Effector memory CD4-positive, alpha-beta T cell (primary cell): Measurements from ENCODE around the gene LRCH3.

Experiments
- DNase-seq, 3 donors: peaks; one replicate each; pipeline ENCODE4 v3.0.0-alpha.2; 2020
- H3K27ac ChIP-seq: 2 replicates; pipeline ENCODE4 v1.7.0; 2013; ENCODE audit warnings: mild to moderate bottlenecking, low read length, moderate library complexity; ENCODE audit not compliant: insufficient read depth, poor library complexity, severe bottlenecking
- H3K27me3 ChIP-seq: replicated peaks from 2 replicates; pipeline ENCODE4 v1.7.0; 2013; ENCODE audit warnings: mild to moderate bottlenecking, low read length; ENCODE audit not compliant: insufficient read depth, control insufficient read depth, poor library complexity, severe bottlenecking
- H3K36me3 ChIP-seq: 2 replicates; pipeline ENCODE4 v1.7.0; 2013; ENCODE audit warnings: mild to moderate bottlenecking, low read length, moderate library complexity; ENCODE audit not compliant: control insufficient read depth, insufficient read depth
- H3K4me1 ChIP-seq: 2 replicates; pipeline ENCODE4 v1.7.0; 2013; ENCODE audit warnings: low read length, mild to moderate bottlenecking; ENCODE audit not compliant: control insufficient read depth, insufficient read depth, poor library complexity, severe bottlenecking
- H3K4me3 ChIP-seq: 2 replicates; pipeline ENCODE4 v1.7.0; 2013; ENCODE audit warnings: low read length, low read depth, mild to moderate bottlenecking; ENCODE audit not compliant: insufficient read depth, poor library complexity, severe bottlenecking
- H3K9me3 ChIP-seq: 2 replicates; pipeline ENCODE4 v1.7.0; 2013; ENCODE audit warnings: mild to moderate bottlenecking, low read length, moderate library complexity; ENCODE audit not compliant: control insufficient read depth

Gene LRCH3

DNA sequence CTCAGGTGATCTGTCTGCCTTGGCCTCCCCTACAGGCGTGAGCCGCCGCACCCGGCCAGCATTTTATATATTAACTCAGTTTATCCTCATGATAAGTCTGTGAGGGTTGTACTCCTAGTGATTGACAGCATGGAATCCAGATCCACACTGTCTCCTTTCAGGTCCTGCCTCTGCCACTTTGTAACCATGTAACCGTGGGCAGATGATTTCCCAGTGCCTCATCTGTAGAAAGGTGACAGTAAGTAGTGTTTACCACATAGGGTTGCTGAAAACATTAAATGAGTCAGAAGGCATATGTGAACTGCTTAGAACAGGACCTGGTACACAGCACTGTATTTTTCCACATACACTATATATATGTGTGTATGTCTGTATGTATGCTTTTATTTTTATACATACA lies 38.9 kb upstream of the LRCH3 start:
- H3K9me3 ChIP-seq = no peaks in the 10 kb centered on the region
- H3K4me1 ChIP-seq = peaks cover 6% of the 10 kb centered on the region
- no peaks in the 10 kb centered on the region for H3K27me3 ChIP-seq
- H3K36me3 ChIP-seq = peaks cover 4% of the 10 kb centered on the region
- H3K4me3 ChIP-seq = peak overlapping the region; percentile 26
- peak overlapping the region; percentile 21 for H3K27ac ChIP-seq
- no peak for DNase-seq

DNA sequence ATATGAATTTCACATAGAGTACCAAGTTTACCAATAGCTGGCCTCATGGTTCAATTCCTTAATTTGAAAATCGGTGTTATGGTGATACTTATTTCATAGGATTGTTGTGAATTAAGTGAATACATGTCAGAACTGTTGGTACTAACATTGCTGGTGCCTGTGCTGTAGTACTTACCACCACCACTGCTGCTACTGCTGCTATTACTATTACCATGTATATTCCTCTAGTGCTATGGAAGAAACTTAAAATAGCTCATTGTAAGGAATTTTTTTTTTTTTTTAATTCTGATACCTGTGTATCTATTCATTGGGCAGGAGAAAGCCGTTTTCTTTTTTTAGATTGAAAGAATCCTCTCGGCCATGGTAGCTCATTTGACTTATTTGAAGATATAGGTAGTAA lies 37.8 kb upstream of the LRCH3 start:
- no peak for DNase-seq
- Histone ChIP-seq H3K27ac (no peak overlapping the region), H3K9me3 (no peaks in the 10 kb centered on the region), H3K4me3 (no peak overlapping the region), H3K36me3 (peaks cover 6% of the 10 kb centered on the region), H3K27me3 (no peaks in the 10 kb centered on the region), H3K4me1 (peaks cover 6% of the 10 kb centered on the region)

DNA sequence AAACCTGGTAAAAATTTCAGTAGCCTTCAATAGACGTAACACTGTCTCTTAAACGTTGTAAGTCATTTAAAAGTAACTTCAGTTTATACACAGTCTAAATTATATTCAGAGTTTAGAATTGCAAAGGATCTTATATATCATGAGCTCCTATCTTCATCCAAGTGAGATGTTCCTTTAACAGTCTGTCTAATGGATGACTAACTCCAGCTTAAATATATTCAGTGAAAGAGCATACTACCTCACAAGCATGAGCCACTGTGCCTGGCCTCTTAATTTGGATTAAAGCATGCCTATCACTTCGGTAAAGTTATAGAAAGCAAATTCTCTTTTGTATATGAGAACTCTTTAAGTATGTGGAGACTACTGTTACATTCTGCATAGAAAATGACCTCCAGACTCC lies 34.4 kb upstream of the LRCH3 start:
- Histone ChIP-seq H3K27me3 (no peaks in the 10 kb centered on the region), H3K36me3 (peaks cover 18% of the 10 kb centered on the region), H3K27ac (no peak overlapping the region), H3K4me1 (no peaks in the 10 kb centered on the region), H3K4me3 (no peak overlapping the region), H3K9me3 (no peaks in the 10 kb centered on the region)
- no peak for DNase-seq

DNA sequence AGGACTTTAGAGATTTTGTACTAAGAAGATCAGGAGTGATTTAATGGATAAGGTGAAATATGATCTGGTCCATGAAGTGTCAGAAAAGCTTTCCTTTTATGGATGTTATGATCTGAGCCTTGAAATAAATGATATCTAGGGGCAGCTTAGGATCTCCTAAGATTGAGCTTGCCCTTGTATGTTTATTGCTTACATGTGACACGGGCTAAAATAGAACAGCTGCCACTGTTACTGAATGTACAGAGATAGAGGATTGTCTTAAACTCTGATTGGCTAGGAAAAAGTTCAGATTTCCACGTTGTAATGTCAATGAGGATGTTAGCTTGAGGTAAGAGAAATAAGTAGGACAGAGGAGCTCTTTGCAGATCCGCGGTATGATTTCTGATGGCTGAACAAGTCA lies 32.5 kb upstream of the LRCH3 start:
- no peaks in the 10 kb centered on the region for H3K9me3 ChIP-seq

DNA sequence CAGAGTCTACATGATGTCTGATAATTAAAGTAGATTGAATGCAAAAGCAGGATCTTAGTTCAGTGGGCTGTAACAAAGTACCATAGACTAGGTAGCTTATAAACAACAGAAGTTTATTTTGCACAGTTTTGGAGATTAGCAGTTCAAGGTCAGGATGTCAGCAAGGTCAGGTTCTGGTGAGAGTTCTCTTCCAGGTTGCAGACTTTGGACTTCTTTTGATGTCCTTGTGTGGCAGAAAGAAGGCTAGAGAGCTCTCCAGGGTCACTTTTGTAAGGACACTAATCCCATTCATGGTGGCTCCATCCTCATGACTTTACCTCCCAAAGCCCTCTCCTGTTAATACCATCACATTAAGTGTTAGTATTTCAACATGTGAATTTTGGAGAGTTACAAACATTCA lies 29.3 kb upstream of the LRCH3 start:
- Histone ChIP-seq H3K4me1 (no peaks in the 10 kb centered on the region), H3K27me3 (no peaks in the 10 kb centered on the region), H3K4me3 (no peak overlapping the region), H3K27ac (no peak overlapping the region), H3K36me3 (peaks cover 50% of the 10 kb centered on the region), H3K9me3 (no peaks in the 10 kb centered on the region)
- no peak for DNase-seq

More for the DNA sequence above, 32.5 kb upstream of the LRCH3 start:
- peaks cover 25% of the 10 kb centered on the region for H3K36me3 ChIP-seq
- H3K27me3 ChIP-seq = no peaks in the 10 kb centered on the region
- no peaks in the 10 kb centered on the region for H3K4me1 ChIP-seq
- H3K4me3 ChIP-seq = no peak overlapping the region
- no peak overlapping the region for H3K27ac ChIP-seq
- no peak for DNase-seq

DNA sequence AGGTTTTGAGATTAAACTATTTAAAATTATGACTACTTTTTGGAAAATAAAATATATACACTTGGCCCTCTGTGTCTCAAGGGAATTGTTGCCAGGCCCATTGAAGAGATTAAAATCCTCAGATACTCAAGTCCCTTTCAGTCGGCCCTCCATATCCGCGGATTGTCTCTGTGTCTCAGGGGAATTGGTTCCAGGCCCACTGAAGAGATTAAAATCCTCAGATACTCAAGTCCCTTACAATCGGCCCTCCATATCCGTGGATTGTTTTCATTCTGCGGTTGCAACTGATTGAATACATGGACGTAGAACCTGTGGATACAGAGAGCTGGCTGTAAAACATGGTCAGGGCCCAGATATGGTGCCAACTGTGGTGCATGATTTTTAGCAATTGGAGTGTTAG lies 15.7 kb upstream of the LRCH3 start:
- H3K4me3 ChIP-seq = no peak overlapping the region
- no peaks in the 10 kb centered on the region for H3K27me3 ChIP-seq
- H3K4me1 ChIP-seq = no peaks in the 10 kb centered on the region
- H3K27ac ChIP-seq = no peak overlapping the region
- peaks cover 67% of the 10 kb centered on the region for H3K36me3 ChIP-seq
- no peak for DNase-seq
- no peaks in the 10 kb centered on the region for H3K9me3 ChIP-seq

DNA sequence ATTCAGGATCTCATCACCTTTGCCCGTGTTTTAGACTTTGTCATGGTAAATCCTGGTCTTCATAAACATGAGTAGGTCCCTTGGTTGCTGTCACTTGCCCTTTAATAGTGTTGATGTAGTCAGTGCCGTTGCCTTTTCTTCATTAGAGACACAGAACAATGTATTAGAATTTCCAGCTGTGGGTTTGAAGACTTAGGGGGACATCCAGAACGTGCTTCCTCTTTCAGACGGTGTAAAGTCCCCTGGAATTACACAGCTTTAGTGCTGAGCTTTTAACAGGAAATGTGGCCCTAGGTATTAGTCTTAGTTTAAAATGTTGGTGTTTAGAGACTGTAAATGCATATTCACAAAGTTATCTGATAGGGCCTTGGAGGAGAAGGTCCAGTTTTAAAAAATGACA lies 8.8 kb upstream of the LRCH3 start:
- no peaks in the 10 kb centered on the region for H3K27me3 ChIP-seq
- no peaks in the 10 kb centered on the region for H3K9me3 ChIP-seq
- no peak overlapping the region for H3K4me3 ChIP-seq
- H3K27ac ChIP-seq = no peak overlapping the region
- H3K4me1 ChIP-seq = no peaks in the 10 kb centered on the region
- peaks cover 36% of the 10 kb centered on the region for H3K36me3 ChIP-seq
- no peak for DNase-seq

DNA sequence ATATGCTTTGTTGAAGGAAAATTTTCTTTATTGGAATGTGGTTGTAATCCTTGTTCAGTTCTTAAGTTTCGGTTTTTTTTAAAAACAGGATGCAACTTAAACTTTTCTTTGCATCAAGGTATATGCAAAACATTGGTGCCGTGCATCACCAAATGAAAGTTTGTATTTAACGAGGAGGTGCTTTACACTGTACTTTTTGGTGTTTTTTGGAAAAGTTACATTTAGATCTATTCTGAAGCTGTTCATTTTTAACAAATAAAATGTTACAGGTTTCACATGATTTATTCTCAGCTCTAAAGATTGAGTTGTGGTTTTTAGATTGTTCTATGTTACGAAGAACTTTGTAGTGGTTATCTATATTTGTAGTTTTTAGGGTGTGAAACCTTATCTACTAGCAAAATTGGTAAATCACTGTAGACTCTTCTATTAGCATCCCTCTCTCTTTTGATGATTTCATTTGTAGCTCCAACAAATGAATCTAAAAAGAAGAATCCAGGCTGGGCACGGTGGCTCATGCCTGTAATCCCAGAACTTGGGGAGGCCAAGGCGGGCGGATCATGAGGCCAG lies 7.0 kb upstream of the LRCH3 start:
- H3K4me1 ChIP-seq = no peaks in the 10 kb centered on the region
- H3K27ac ChIP-seq = no peak overlapping the region
- no peak overlapping the region for H3K4me3 ChIP-seq
- no peaks in the 10 kb centered on the region for H3K27me3 ChIP-seq
- peaks cover 18% of the 10 kb centered on the region for H3K36me3 ChIP-seq
- DNase-seq = no peak
- H3K9me3 ChIP-seq = no peaks in the 10 kb centered on the region

DNA sequence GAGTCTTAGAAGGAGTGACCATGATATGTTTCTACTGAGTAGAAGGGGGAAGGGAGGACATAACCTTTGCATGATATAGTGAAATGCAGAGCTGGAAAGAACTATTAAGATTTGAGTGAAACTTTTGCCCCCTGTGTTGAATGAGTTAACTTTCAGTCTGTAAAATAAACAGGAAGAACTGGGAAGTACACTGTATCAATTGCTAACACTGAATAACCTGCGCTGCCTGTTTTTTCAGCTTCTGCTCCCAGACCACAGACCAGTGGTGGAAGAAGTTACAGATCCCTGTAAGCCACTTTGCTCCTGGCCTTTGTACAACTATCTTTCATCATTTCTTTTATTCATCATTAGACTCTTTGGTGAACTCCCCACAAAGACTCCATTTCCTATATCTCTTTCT lies 3.6 kb upstream of the LRCH3 start:
- Histone ChIP-seq H3K9me3 (no peaks in the 10 kb centered on the region), H3K27me3 (no peaks in the 10 kb centered on the region), H3K4me3 (no peak overlapping the region), H3K36me3 (peaks cover 2% of the 10 kb centered on the region), H3K27ac (no peak overlapping the region), H3K4me1 (no peaks in the 10 kb centered on the region)
- no peak for DNase-seq

DNA sequence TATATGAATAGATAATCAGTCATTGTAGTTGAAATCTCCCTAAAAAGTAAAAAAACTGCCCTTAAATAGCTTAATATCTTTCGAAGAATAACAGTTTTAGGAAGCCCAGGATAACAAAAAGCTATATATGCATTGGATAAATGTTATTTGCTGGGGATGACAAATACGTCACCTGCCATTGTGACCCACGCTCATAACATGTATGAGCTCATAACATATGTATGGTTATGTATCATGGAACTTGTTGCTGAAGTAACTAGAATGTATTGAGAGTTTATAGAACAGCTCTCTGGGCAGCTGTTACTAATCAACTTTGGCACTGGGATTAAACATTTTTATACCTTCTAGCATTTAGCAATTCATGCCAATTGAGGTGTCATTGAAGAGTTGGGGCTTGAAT lies 1.7 kb upstream of the LRCH3 start:
- no peak overlapping the region for H3K4me3 ChIP-seq
- H3K27me3 ChIP-seq = no peaks in the 10 kb centered on the region
- DNase-seq = no peak
- H3K27ac ChIP-seq = no peak overlapping the region
- H3K36me3 ChIP-seq = no peaks in the 10 kb centered on the region
- H3K4me1 ChIP-seq = peaks cover 8% of the 10 kb centered on the region
- H3K9me3 ChIP-seq = no peaks in the 10 kb centered on the region

DNA sequence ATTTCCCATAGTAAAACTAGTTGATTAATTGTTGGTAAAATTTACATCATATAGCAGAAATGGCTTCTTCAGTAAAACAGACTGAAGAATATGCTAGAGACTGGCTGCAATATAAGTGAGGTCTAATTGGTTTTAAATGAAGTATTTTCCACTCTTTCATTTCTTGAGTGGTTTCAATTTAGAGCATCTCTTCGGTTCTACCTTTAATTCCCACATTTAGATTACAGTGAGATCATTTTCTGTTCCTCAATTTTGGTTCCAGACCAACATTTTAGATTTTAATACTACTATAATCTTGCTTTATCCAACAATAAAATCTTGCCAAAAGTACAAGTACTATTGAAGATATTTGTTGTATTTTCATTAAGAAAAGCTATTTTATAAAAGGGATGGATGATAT lies 1.0 kb upstream of the LRCH3 start:
- no peak overlapping the region for H3K27ac ChIP-seq
- no peak overlapping the region for H3K4me3 ChIP-seq

More for the DNA sequence above, 1.0 kb upstream of the LRCH3 start:
- no peak for DNase-seq
- Histone ChIP-seq H3K27me3 (no peaks in the 10 kb centered on the region), H3K4me1 (peaks cover 8% of the 10 kb centered on the region), H3K9me3 (no peaks in the 10 kb centered on the region), H3K36me3 (no peaks in the 10 kb centered on the region)
